ENCODE results near the gene PPP1R17. TPM values are rescaled to one million over a fixed set of nuclear protein-coding genes. Genes with fewer than 3 reads are reported as not detected.

Gene PPP1R17
- total and polyA plus RNA-seq, 2 experiments from 2014 or later = 0.52 to 2.4 TPM

DNA sequence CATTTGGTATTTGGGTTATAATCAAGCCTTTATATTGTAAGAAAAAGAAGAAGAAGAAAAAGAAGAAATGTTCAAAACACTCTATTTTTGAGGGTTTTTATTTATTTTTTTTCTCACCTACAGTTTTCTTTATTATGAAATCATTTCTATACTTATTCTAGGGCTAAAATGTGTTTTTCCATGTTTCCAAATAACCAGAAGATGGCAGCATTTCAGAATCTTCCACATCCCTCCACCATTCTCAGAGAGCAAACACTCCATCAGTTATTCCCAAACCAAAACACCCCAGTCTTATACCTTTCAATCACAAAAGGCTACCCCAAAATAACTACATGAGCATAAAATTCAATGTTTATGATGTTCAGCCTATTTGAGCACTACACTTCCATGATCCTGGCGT is 38.7 kb upstream of the PPP1R17 start:
- Histone ChIP-seq H3K27me3 (ENCODE audit: insufficient read depth) (no peaks in the 10 kb centered on the region), H3K36me3 (ENCODE audit: insufficient read depth) (no peaks in the 10 kb centered on the region), H3K4me1 (ENCODE audit: insufficient read depth) (peaks cover 43% of the 10 kb centered on the region), H3K4me2 (no peak overlapping the region), H3K4me3 (no peak overlapping the region), H3K9me2 (ENCODE audit: insufficient read depth) (peaks cover 5% of the 10 kb centered on the region; the same call in 1 of the 2 replicates), H3K27ac (ENCODE audit: low read depth) (no peak overlapping the region), H2AFZ (no peak overlapping the region), H4K20me1 (replicated peaks; ENCODE audit: insufficient read depth) (no peaks in the 10 kb centered on the region), H3K79me2 (replicated peaks; ENCODE audit: insufficient read depth) (no peaks in the 10 kb centered on the region), H3F3A (replicated peaks; ENCODE audit: low read depth) (no peaks in the 10 kb centered on the region)
- no peaks in the 10 kb centered on the region for H3K36me3 Mint-ChIP-seq (ENCODE audit: low read depth)
- ATAC-seq = no peak
- no peak overlapping the region for H3K27ac Mint-ChIP-seq
- peaks cover 2% of the 10 kb centered on the region for H3K27me3 Mint-ChIP-seq (ENCODE audit: insufficient read depth, low read depth, poor library complexity)
- DNase-seq (ENCODE audit: low spot score) = peak; percentile 49
- no peak overlapping the region for H3K4me3 Mint-ChIP-seq
- H3K9me3 Mint-ChIP-seq = no peaks in the 10 kb centered on the region
- peaks cover 40% of the 10 kb centered on the region for H3K4me1 Mint-ChIP-seq
- no peak for TF ChIP-seq JUNB (IDR thresholded peaks at IDR 0.05; ENCODE audit: unreplicated experiment)
- TF ChIP-seq, protein P1, sequence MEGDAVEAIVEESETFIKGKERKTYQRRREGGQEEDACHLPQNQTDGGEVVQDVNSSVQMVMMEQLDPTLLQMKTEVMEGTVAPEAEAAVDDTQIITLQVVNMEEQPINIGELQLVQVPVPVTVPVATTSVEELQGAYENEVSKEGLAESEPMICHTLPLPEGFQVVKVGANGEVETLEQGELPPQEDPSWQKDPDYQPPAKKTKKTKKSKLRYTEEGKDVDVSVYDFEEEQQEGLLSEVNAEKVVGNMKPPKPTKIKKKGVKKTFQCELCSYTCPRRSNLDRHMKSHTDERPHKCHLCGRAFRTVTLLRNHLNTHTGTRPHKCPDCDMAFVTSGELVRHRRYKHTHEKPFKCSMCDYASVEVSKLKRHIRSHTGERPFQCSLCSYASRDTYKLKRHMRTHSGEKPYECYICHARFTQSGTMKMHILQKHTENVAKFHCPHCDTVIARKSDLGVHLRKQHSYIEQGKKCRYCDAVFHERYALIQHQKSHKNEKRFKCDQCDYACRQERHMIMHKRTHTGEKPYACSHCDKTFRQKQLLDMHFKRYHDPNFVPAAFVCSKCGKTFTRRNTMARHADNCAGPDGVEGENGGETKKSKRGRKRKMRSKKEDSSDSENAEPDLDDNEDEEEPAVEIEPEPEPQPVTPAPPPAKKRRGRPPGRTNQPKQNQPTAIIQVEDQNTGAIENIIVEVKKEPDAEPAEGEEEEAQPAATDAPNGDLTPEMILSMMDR (conservative IDR thresholded peaks at IDR 0.05; ENCODE audit: low read depth in 2 of 2) = peak; percentile 53 to 62

DNA sequence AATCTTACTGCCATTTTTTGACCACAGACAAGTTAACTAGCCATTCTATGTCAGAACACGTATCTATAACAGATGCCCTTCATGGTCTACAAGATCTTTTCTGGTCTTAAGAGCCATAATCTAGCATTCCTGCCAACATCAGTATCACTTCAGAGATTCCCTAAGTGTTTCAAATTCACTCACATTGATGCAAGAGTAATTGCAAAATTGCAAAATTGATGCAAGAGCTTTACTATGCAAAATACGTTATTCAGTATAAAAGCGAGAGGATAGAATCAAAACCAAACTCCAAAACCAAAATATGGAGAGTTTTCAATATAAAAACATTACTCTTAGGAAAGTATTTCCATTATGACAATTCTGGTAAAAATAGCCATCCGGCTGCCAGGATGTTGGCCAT is 38.1 kb upstream of the PPP1R17 start:
- H2AFZ ChIP-seq = no peak overlapping the region
- no peaks in the 10 kb centered on the region for H3K36me3 ChIP-seq (ENCODE audit: insufficient read depth)
- peaks cover 5% of the 10 kb centered on the region for H3K9me2 ChIP-seq (ENCODE audit: insufficient read depth)
- no peaks in the 10 kb centered on the region for H3F3A ChIP-seq (replicated peaks; ENCODE audit: low read depth)
- DNase-seq (ENCODE audit: low spot score) (no peak), ATAC-seq (no peak)
- H3K27ac ChIP-seq (ENCODE audit: low read depth) = no peak overlapping the region
- H3K4me2 ChIP-seq = no peak overlapping the region
- Mint-ChIP-seq H3K27ac (no peak overlapping the region), H3K4me1 (peaks cover 40% of the 10 kb centered on the region), H3K36me3 (ENCODE audit: low read depth) (no peaks in the 10 kb centered on the region), H3K4me3 (no peak overlapping the region; the same call in 2 of the 3 replicates), H3K27me3 (ENCODE audit: insufficient read depth, low read depth, poor library complexity) (peaks cover 2% of the 10 kb centered on the region), H3K9me3 (no peaks in the 10 kb centered on the region)
- no peaks in the 10 kb centered on the region for H3K79me2 ChIP-seq (replicated peaks; ENCODE audit: insufficient read depth)
- H4K20me1 ChIP-seq (replicated peaks; ENCODE audit: insufficient read depth) = no peaks in the 10 kb centered on the region
- H3K4me3 ChIP-seq = no peak overlapping the region
- peaks cover 43% of the 10 kb centered on the region for H3K4me1 ChIP-seq (ENCODE audit: insufficient read depth)
- no peaks in the 10 kb centered on the region for H3K27me3 ChIP-seq (ENCODE audit: insufficient read depth)
- no peak for TF ChIP-seq EZH2phosphoT487 (IDR thresholded peaks at IDR 0.05; ENCODE audit: unreplicated experiment)
- TF ChIP-seq, protein P2, sequence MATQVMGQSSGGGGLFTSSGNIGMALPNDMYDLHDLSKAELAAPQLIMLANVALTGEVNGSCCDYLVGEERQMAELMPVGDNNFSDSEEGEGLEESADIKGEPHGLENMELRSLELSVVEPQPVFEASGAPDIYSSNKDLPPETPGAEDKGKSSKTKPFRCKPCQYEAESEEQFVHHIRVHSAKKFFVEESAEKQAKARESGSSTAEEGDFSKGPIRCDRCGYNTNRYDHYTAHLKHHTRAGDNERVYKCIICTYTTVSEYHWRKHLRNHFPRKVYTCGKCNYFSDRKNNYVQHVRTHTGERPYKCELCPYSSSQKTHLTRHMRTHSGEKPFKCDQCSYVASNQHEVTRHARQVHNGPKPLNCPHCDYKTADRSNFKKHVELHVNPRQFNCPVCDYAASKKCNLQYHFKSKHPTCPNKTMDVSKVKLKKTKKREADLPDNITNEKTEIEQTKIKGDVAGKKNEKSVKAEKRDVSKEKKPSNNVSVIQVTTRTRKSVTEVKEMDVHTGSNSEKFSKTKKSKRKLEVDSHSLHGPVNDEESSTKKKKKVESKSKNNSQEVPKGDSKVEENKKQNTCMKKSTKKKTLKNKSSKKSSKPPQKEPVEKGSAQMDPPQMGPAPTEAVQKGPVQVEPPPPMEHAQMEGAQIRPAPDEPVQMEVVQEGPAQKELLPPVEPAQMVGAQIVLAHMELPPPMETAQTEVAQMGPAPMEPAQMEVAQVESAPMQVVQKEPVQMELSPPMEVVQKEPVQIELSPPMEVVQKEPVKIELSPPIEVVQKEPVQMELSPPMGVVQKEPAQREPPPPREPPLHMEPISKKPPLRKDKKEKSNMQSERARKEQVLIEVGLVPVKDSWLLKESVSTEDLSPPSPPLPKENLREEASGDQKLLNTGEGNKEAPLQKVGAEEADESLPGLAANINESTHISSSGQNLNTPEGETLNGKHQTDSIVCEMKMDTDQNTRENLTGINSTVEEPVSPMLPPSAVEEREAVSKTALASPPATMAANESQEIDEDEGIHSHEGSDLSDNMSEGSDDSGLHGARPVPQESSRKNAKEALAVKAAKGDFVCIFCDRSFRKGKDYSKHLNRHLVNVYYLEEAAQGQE (IDR thresholded peaks at IDR 0.05; ENCODE audit: unreplicated experiment) = no peak
- TF ChIP-seq, protein P1 (conservative IDR thresholded peaks at IDR 0.05; ENCODE audit: low read depth in 2 of 2) = no peak
- TF ChIP-seq NANOG (IDR thresholded peaks at IDR 0.05; ENCODE audit: borderline replicate concordance) = no peak
- TF ChIP-seq, protein P3, sequence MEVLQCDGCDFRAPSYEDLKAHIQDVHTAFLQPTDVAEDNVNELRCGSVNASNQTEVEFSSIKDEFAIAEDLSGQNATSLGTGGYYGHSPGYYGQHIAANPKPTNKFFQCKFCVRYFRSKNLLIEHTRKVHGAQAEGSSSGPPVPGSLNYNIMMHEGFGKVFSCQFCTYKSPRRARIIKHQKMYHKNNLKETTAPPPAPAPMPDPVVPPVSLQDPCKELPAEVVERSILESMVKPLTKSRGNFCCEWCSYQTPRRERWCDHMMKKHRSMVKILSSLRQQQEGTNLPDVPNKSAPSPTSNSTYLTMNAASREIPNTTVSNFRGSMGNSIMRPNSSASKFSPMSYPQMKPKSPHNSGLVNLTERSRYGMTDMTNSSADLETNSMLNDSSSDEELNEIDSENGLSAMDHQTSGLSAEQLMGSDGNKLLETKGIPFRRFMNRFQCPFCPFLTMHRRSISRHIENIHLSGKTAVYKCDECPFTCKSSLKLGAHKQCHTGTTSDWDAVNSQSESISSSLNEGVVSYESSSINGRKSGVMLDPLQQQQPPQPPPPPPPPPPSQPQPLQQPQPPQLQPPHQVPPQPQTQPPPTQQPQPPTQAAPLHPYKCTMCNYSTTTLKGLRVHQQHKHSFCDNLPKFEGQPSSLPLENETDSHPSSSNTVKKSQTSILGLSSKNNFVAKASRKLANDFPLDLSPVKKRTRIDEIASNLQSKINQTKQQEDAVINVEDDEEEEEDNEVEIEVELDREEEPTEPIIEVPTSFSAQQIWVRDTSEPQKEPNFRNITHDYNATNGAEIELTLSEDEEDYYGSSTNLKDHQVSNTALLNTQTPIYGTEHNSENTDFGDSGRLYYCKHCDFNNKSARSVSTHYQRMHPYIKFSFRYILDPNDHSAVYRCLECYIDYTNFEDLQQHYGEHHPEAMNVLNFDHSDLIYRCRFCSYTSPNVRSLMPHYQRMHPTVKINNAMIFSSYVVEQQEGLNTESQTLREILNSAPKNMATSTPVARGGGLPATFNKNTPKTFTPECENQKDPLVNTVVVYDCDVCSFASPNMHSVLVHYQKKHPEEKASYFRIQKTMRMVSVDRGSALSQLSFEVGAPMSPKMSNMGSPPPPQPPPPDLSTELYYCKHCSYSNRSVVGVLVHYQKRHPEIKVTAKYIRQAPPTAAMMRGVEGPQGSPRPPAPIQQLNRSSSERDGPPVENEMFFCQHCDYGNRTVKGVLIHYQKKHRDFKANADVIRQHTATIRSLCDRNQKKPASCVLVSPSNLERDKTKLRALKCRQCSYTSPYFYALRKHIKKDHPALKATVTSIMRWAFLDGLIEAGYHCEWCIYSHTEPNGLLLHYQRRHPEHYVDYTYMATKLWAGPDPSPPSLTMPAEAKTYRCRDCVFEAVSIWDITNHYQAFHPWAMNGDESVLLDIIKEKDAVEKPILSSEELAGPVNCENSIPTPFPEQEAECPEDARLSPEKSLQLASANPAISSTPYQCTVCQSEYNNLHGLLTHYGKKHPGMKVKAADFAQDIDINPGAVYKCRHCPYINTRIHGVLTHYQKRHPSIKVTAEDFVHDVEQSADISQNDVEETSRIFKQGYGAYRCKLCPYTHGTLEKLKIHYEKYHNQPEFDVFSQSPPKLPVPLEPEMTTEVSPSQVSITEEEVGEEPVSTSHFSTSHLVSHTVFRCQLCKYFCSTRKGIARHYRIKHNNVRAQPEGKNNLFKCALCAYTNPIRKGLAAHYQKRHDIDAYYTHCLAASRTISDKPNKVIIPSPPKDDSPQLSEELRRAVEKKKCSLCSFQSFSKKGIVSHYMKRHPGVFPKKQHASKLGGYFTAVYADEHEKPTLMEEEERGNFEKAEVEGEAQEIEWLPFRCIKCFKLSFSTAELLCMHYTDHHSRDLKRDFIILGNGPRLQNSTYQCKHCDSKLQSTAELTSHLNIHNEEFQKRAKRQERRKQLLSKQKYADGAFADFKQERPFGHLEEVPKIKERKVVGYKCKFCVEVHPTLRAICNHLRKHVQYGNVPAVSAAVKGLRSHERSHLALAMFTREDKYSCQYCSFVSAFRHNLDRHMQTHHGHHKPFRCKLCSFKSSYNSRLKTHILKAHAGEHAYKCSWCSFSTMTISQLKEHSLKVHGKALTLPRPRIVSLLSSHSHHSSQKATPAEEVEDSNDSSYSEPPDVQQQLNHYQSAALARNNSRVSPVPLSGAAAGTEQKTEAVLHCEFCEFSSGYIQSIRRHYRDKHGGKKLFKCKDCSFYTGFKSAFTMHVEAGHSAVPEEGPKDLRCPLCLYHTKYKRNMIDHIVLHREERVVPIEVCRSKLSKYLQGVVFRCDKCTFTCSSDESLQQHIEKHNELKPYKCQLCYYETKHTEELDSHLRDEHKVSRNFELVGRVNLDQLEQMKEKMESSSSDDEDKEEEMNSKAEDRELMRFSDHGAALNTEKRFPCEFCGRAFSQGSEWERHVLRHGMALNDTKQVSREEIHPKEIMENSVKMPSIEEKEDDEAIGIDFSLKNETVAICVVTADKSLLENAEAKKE (CRISPR knock-in tag; IDR thresholded peaks at IDR 0.05) = no peak
- TF ChIP-seq EZH2 (IDR thresholded peaks at IDR 0.05; ENCODE audit: low read depth, unreplicated experiment) = no peak
- no peak for TF ChIP-seq ZNF114 (CRISPR knock-in tag; IDR thresholded peaks at IDR 0.05)
